Measurements from ENCODE around the gene TPD52L2. TPM values are rescaled to one million over a fixed set of nuclear protein-coding genes. Genes with fewer than 3 reads are reported as not detected.
"Not testable (repeated sequence)": the region's sequence is repeated elsewhere in the genome, so short reads cannot be mapped to it uniquely, and the experiment has no call there.

TPD52L2 gene
- total and polyA plus RNA-seq, 2 donors = 53.7 to 132 TPM

DNA sequence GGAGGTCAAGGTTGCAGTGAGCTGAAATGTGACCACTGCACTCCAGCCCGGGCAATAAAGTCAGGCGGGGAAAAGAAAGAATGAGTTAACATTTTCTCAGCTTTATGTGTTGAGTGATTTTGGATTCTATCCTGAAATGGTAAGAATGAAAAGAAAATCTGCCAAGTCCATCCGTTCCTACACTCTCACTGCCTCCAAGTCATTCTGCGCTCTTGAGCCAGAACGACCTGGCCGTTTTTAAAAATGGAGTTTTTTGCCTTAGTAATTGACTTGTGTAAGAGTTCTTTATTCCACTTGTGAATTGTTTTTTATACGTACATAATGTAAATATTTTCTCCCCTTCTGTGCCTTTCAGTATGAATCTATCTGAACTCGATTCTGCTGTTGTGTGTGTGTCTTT, 58.6 kb downstream of the TPD52L2 start:
- Histone ChIP-seq H3K4me1 (ENCODE audit: insufficient read depth) (no peaks in the 10 kb centered on the region), H3K36me3 (ENCODE audit: insufficient read depth) (peaks cover 3% of the 10 kb centered on the region), H3K27ac (ENCODE audit: low read depth) (no peak overlapping the region), H3K4me3 (ENCODE audit: low read depth, low read length) (no peak overlapping the region)
- WGBS = 53% methylated on average over 8 of the region's 8 CpGs
- no peak for DNase-seq (ENCODE audit: extremely low spot score)

DNA sequence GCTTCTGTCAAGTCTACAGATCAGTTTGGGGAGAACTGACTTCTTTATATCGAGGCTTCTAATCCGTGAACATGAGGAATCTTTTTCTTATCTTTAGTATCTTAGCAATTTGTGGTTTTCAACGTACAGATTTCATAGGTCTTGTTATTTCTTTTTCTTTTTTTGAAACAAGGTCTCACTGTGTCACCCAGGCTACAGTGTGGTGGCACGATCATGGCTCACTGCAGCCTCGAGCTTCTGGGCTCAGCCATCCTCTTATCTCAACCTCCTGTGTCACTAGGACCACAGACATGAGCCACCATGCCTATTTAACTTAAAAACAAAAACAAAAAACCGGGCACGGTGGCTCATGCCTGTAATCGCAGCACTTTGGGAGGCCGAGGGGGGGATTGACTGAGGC, 59.2 kb downstream of the TPD52L2 start:
- Histone ChIP-seq H3K4me3 (ENCODE audit: low read depth, low read length) (no peak overlapping the region), H3K36me3 (ENCODE audit: insufficient read depth) (peaks cover 3% of the 10 kb centered on the region), H3K4me1 (ENCODE audit: insufficient read depth) (no peaks in the 10 kb centered on the region), H3K27ac (ENCODE audit: low read depth) (no peak overlapping the region)
- 79% methylated on average over 9 of the region's 9 CpGs for WGBS
- no peak for DNase-seq (ENCODE audit: extremely low spot score)

DNA sequence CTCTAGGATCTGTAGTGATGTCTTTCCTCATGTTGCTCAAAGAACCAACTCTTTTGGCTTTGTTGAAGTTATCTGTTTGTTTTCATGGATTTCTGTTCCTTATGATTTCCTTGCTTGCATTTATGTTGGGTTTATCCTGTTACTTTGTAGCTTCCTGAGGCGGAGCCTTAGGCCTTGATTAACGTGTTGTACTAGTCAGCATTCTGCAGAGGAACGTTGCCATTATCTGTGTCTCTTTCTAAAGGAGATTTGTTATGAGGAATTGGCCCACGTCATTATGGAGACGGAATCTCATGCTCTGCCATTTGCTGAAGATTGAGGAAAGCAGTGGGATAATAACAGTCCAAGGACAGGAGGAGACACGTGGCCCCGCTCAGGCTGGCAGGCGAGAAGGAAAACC, 61.2 kb downstream of the TPD52L2 start:
- DNase-seq (ENCODE audit: extremely low spot score) = no peak
- no peak overlapping the region for H3K27ac ChIP-seq (ENCODE audit: low read depth)
- H3K36me3 ChIP-seq (ENCODE audit: insufficient read depth) = peaks cover 4% of the 10 kb centered on the region
- no peaks in the 10 kb centered on the region for H3K4me1 ChIP-seq (ENCODE audit: insufficient read depth)
- WGBS = 78% methylated on average over 8 of the region's 8 CpGs
- no peak overlapping the region for H3K4me3 ChIP-seq (ENCODE audit: low read depth, low read length)

DNA sequence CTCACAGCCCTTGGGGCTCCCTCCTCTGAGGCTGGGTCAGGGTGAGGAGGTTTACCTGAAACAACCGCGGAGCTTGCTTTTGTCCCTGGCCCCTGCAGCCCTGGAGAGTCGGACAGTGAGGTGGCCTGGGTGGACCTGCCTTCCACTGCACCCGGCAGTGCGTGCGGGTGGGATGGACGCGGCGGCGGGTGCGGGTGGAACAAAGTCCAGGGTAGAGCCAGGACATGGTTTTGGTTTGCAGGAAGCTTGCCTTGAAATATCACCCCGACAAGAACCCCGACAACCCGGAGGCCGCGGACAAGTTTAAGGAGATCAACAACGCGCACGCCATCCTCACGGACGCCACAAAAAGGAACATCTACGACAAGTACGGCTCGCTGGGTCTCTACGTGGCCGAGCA, 64.0 kb downstream of the TPD52L2 start:
- peaks cover 9% of the 10 kb centered on the region for H3K36me3 ChIP-seq (ENCODE audit: insufficient read depth)
- no peak for DNase-seq (ENCODE audit: extremely low spot score)
- H3K4me3 ChIP-seq (ENCODE audit: low read depth, low read length) = no peak overlapping the region
- WGBS = 96% methylated on average over 26 of the region's 26 CpGs
- no peaks in the 10 kb centered on the region for H3K4me1 ChIP-seq (ENCODE audit: insufficient read depth)
- H3K27ac ChIP-seq (ENCODE audit: low read depth) = no peak overlapping the region

DNA sequence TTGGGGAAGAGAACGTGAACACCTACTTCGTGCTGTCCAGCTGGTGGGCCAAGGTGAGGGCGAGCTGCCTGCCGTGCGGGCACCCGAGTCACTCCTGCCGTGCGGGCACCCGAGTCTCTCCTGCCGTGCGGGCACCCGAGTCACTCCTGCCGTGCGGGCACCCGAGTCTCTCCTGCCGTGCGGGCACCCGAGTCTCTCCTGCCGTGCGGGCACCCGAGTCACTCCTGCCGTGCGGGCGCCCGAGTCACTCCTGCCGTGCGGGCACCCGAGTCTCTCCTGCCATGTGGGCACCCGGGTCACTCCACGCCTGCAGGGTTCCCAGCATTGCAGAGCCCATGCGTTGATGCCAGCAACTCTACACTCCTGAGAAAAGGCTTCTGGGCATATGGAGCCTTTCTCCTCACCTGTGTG, 64.4 kb downstream of the TPD52L2 start:
- H3K27ac ChIP-seq (ENCODE audit: low read depth); H3K36me3 ChIP-seq (ENCODE audit: insufficient read depth); H3K4me3 ChIP-seq (ENCODE audit: low read depth, low read length); H3K4me1 ChIP-seq (ENCODE audit: insufficient read depth); DNase-seq (ENCODE audit: extremely low spot score): not testable (repeated sequence)
- WGBS = 92% methylated on average over 31 of the region's 31 CpGs

DNA sequence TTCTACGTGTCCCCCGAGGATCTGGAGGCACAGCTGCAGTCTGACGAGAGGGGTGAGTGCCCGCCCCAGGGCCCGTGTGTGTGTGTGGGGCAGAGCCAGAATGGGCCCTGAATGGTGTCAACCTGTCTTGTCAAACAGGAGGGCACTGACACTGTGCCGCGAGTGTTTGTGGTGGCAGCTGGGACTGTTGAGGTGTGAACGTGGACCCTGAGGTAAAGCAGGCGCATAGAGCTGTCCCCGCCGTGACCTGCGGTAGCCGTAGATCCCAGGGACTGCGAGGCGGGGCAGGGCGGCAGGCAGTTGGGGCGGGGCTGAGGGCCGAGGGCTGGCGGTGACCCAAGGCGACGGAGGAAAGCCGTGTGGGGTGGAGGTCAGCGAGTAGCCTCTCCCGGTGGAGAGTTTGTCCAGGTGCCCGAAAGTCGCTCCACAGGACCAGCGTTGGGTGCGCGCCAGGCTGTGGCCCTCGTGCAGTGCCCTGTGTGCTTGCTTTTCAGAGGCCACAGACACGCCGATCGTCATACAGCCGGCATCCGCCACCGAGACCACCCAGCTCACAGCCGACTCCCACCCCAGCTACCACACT, 66.0 kb downstream of the TPD52L2 start:
- Histone ChIP-seq H3K4me1 (ENCODE audit: insufficient read depth) (no peaks in the 10 kb centered on the region), H3K36me3 (ENCODE audit: insufficient read depth) (peaks cover 9% of the 10 kb centered on the region), H3K27ac (ENCODE audit: low read depth) (no peak overlapping the region), H3K4me3 (ENCODE audit: low read depth, low read length) (no peak overlapping the region)
- DNase-seq (ENCODE audit: extremely low spot score) = no peak
- 90% methylated on average over 37 of the region's 37 CpGs for WGBS

DNA sequence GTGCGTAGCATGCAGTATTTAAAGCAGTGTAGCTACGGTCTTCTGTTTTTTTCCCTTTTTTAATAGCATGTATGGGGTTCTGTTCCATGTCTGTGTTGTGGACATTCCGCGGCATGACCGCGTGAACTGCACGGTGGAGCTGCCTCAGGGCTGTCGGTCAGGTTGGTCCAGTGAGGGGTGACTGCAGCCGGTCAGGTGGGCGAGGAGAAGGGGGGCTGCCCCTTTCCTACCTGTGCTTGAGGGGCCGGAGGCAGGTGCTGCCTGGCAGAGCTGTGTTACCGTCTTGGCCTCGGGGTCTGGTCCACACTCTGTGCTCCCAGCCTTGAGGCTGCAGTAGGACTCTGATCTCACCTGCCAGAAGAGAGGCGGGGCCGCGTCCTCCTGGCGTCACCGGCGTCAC, 66.7 kb downstream of the TPD52L2 start:
- H3K36me3 ChIP-seq (ENCODE audit: insufficient read depth) = peaks cover 9% of the 10 kb centered on the region
- 97% methylated on average over 19 of the region's 19 CpGs for WGBS
- H3K4me1 ChIP-seq (ENCODE audit: insufficient read depth) = no peaks in the 10 kb centered on the region
- H3K4me3 ChIP-seq (ENCODE audit: low read depth, low read length) = no peak overlapping the region
- H3K27ac ChIP-seq (ENCODE audit: low read depth) = no peak overlapping the region
- no peak for DNase-seq (ENCODE audit: extremely low spot score)

DNA sequence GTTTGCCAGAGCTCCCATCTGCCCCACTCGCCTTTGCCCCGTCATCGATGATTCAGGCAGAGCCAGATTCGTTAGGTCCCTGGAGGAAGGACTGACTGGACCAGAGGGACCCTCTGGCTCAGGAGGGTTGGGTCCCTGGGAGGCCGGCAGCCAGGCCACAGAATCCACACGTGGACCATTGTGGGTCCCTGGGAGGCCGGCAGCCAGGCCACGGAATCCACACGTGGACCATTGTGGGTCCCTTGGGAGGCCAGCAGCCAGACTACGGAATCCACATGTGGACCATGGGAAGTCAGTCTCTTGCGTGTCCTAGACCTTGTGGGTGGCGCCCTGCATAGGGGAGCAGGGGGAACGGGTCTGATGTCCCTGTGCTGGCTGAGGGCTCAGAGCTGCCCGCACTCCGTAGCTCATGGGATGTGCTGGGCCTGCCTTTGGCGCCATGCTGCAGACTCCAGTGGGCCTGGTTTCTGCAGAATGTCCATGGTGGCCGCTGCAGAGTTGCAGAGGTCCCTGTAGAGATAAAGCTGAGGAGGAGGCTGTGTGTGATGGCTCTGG, 67.6 kb downstream of the TPD52L2 start:
- peaks cover 9% of the 10 kb centered on the region for H3K36me3 ChIP-seq (ENCODE audit: insufficient read depth)
- no peaks in the 10 kb centered on the region for H3K4me1 ChIP-seq (ENCODE audit: insufficient read depth)
- H3K4me3 ChIP-seq (ENCODE audit: low read depth, low read length) = no peak overlapping the region
- DNase-seq (ENCODE audit: extremely low spot score) = no peak
- H3K27ac ChIP-seq (ENCODE audit: low read depth) = no peak overlapping the region
- 90% methylated on average over 17 of the region's 17 CpGs for WGBS

DNA sequence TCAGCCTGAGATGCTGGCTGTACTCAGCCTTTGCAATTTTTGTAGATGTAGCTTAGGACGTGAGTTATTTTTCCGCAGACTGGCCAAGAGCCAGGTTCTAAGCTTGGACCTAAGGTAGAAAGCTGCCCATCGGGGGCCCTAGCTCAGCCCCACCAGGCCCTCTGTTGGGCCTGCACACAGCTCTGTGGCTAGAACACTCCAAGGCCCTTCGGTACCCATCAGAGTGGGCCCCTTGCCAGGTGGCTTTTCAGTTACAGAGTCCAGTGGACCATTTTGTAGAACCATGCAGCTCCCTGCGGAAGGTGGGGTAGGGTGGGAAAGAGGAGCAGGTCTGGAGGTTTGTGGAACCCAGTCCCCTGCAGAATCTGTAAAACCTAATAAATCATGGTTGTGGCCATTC, 68.6 kb downstream of the TPD52L2 start:
- H3K27ac ChIP-seq (ENCODE audit: low read depth) = no peak overlapping the region
- 78% methylated on average over 5 of the region's 5 CpGs for WGBS
- peaks cover 9% of the 10 kb centered on the region for H3K36me3 ChIP-seq (ENCODE audit: insufficient read depth)
- no peak overlapping the region for H3K4me3 ChIP-seq (ENCODE audit: low read depth, low read length)
- DNase-seq (ENCODE audit: extremely low spot score) = no peak
- no peaks in the 10 kb centered on the region for H3K4me1 ChIP-seq (ENCODE audit: insufficient read depth)

DNA sequence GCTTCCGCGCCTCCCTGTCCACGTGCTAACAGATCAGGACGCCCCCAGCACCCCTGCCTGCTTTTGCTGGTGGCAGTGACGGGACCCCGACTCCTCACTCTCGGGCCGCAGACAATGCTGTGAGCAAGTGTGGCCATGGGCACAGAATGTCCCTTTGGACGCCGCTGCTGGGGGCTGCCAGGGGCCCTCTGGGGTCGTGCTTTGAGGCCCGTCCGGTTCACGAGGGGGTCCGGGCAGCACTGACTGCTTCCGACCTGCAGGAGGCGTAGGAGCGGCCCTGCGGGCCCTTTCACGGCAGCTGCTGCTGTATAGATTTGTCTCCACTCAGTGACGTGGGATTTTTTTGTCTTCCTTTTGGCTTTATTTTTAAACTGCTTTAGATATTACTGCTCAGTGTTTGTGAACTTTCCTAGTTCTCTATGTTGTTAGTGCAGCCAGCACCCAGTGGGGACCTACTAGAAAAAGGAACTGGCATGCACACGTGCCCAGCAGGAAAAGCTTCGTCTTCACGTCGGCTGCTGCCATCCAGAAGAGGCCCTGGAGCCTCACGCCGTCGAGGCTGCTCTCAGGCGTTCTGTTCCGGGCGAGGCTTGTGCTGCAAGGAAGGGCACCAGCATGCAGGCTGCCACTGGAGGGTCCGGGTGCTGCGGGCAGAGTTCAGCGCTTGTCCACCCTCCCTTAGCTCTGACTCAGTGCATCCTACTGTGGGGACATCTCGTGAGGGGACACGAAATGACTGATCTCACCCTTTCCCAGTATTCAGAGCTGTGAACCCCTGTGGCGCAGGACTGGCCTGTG, 69.4 kb downstream of the TPD52L2 start:
- H3K4me3 ChIP-seq (ENCODE audit: low read depth, low read length) = no peak overlapping the region
- H3K27ac ChIP-seq (ENCODE audit: low read depth) = no peak overlapping the region
- peaks cover 9% of the 10 kb centered on the region for H3K36me3 ChIP-seq (ENCODE audit: insufficient read depth)

DNA sequence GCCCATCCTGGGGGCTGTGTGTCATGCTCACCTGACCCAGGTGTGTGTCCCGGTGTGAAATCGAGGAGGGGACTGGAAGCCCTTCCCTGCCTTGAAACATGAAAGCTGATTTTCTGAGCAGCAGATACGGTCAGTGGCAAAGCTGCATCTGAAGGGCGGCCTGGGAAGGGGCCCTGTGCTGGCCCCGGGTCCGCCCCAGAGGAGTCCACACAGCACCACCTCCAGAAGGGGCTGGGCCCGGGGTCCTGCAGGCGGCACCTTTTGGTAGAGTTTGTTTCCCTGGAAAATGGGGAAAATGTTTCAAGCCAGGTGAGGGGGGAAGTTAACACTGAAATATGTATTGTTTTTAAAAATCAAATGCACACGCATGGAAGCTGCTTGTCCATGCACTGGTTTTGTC, 70.4 kb downstream of the TPD52L2 start:
- 91% methylated on average over 9 of the region's 9 CpGs for WGBS
- peaks cover 7% of the 10 kb centered on the region for H3K36me3 ChIP-seq (ENCODE audit: insufficient read depth)

More for the DNA sequence above, 69.4 kb downstream of the TPD52L2 start:
- no peak for DNase-seq (ENCODE audit: extremely low spot score)
- 83% methylated on average over 37 of the region's 37 CpGs for WGBS
- H3K4me1 ChIP-seq (ENCODE audit: insufficient read depth) = no peaks in the 10 kb centered on the region

DNA sequence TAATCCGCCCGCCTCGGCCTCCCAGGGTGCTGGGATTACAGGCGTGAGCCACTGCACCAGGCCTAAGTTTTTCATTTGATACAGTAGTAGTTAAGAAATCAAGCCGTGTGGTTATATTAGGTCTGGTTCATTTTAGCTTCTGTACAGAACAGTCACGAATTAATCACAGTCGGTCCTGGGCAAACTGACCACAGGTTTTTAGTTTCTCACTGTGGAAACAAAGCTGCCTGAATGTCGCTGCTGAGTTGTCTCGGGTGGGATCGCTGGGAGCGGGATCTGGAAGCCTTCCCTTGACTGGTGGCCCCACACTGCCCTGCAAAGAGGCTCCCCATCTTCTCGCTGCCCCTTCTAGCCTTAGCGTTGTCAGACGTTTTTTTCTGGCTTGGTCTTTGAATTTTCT, 72.5 kb downstream of the TPD52L2 start:
- H3K27ac ChIP-seq (ENCODE audit: low read depth) = no peak overlapping the region
- no peak overlapping the region for H3K4me3 ChIP-seq (ENCODE audit: low read depth, low read length)
- 89% methylated on average over 14 of the region's 14 CpGs for whole genome bisulfite sequencing
- H3K4me1 ChIP-seq (ENCODE audit: insufficient read depth) = no peaks in the 10 kb centered on the region
- no peak for DNase-seq (ENCODE audit: extremely low spot score)
- no peaks in the 10 kb centered on the region for H3K36me3 ChIP-seq (ENCODE audit: insufficient read depth)

More for the DNA sequence above, 70.4 kb downstream of the TPD52L2 start:
- Histone ChIP-seq H3K4me3 (ENCODE audit: low read depth, low read length) (no peak overlapping the region), H3K4me1 (ENCODE audit: insufficient read depth) (no peaks in the 10 kb centered on the region), H3K27ac (ENCODE audit: low read depth) (no peak overlapping the region)
- DNase-seq (ENCODE audit: extremely low spot score) = no peak

DNA sequence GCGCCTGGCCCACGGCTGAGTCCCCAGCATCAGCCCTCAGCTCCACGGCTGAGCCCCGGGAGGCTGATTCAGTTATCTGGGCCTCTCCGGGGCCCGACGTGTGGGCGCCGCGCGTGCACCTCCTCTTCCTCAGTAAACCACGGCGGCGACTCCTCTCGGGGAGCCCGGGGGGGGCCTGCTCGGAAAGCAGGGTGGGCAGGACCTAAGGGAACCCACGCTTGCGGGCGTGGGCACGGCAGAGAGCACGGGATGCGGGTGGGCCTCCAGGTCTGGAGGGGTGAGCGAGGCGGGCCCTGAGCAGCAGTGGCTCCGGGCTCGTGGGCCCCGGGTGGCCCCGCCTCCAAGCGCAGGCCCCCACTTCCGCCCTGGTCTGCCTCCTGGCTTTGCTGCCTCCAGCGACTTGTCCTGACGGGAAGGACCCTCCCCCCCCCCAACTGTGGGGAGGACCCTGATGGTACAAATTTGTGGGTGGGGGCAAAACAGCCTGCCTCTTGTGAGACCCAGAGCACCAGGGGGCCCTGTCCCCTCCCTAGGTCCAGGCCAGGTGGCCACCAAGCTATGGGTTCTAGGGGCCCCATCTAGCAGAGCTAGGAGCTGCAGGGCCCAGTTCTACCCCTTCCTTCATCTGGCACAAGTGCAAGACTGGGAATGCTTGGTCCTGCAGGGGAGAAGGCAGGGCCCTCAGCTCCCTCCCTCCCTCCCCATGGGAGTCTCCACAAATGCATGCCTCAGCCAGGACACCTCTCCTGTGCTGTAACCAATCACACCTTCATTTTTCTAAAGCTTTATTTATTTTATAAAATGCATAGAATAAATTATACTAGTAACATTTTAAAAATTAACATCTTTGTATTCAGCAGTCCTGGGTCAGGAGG, 74.2 kb downstream of the TPD52L2 start:
- Histone ChIP-seq H3K4me3 (ENCODE audit: low read depth, low read length) (no peak overlapping the region), H3K27ac (ENCODE audit: low read depth) (no peak overlapping the region), H3K4me1 (ENCODE audit: insufficient read depth) (no peaks in the 10 kb centered on the region), H3K36me3 (ENCODE audit: insufficient read depth) (peaks cover 2% of the 10 kb centered on the region)
- no peak for DNase-seq (ENCODE audit: extremely low spot score)
- 75% methylated on average over 33 of the region's 33 CpGs for WGBS
